ENCODE results near the gene AOPEP.

Gene AOPEP

DNA sequence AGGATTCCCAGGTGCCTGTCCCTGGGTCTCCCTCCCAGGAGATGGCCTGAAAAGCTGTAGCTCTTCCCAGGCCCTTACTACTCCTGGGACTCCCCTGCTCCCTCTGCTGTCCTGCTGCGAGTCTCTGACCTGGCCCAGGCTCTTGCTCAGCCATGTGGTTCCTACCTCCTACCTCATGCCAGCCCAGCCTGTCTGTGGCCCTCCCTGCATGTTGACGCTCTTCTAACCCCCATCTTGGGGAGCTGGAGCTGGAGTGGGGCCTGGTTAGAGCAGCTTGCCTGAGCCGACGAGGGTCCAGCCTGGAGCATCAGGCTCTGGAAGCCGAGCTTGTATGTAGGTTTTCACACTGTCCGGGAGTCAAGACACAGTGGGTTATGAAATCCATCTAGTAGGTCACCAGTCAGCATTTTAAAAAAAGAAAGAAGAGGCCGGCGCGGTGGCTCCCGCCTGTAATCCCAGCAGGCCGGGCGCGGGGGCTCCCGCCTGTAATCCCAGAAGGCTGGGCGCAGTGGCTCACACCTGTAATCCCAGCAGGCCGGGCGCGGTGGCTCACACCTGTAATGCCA is 346.6 kb downstream of the AOPEP start:
- Mint-ChIP-seq H3K9me3 (no peaks in the 10 kb centered on the region), H3K27me3 (no peaks in the 10 kb centered on the region), H3K4me3 (no peak overlapping the region), H3K4me1 (no peaks in the 10 kb centered on the region), H3K27ac (no peak overlapping the region), H3K36me3 (peaks cover 10% of the 10 kb centered on the region)
- ATAC-seq: no peak

DNA sequence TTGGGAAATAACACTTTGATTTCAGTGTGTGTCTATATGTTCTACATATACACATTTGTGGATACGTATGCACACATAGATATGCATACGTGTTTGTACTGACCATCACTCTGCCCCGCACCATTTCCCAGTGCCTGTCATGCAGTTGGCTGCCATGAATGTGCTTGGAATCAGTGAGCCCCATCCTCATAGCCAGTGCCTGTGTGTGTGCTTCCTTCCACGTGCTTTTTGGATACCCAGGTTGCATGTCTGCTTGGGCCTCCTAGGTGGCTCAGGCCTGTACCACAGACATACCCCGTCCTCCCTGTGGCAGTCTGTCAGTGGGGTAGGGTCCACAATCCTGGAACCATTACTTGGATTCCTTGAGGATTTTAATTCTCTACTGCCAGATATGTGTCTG is 347.4 kb downstream of the AOPEP start:
- no peaks in the 10 kb centered on the region for H3K27me3 Mint-ChIP-seq
- H3K27ac Mint-ChIP-seq: no peak overlapping the region
- H3K36me3 Mint-ChIP-seq: peaks cover 2% of the 10 kb centered on the region
- ATAC-seq: no peak
- no peak overlapping the region for H3K4me3 Mint-ChIP-seq
- no peaks in the 10 kb centered on the region for H3K9me3 Mint-ChIP-seq
- no peaks in the 10 kb centered on the region for H3K4me1 Mint-ChIP-seq

DNA sequence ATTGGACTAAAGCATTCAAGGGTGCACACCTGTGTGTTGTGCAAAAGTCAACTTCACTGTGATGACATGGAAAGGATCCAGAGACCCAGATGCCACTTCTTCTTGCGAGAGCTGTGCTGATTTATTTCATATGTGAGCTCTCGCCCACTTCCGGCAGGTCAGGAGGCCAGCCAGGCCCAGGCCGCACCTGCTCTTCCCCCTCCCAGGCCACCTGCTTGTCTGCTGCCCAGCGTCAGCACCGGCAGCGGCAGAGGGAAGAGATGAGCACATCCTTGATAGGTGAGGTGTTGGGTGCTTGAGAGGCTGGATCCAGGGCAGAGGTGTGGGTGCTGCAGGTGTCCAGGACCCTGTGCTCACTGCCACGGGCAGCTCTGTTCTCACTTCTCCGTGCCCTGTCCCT is 348.1 kb downstream of the AOPEP start:
- ATAC-seq: no peak
- no peaks in the 10 kb centered on the region for H3K36me3 Mint-ChIP-seq
- no peak overlapping the region for H3K27ac Mint-ChIP-seq
- H3K9me3 Mint-ChIP-seq: no peaks in the 10 kb centered on the region
- H3K4me1 Mint-ChIP-seq: no peaks in the 10 kb centered on the region
- no peaks in the 10 kb centered on the region for H3K27me3 Mint-ChIP-seq
- H3K4me3 Mint-ChIP-seq: no peak overlapping the region

DNA sequence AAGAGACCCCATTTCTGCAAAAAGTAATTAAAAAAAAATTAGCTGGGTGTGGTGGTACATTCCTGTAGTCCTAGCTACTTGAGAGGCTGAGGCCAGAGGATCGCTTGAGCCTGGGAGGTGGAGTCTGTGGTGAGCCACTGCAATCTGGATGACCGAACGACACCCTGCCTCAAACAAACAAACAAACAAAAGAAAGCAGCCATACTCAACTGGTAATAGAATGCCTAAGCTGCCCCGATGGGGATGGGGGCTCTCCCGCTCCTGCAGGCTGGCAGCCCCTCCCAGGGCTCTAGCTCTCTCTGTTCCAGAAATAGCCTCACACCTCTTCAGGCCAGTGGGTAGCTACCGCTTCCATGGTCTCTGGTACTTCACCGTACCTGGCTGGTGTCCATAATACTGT is 349.2 kb downstream of the AOPEP start:
- Mint-ChIP-seq H3K27me3 (no peaks in the 10 kb centered on the region), H3K9me3 (no peaks in the 10 kb centered on the region), H3K36me3 (no peaks in the 10 kb centered on the region), H3K27ac (no peak overlapping the region), H3K4me3 (no peak overlapping the region), H3K4me1 (no peaks in the 10 kb centered on the region)
- ATAC-seq: no peak

DNA sequence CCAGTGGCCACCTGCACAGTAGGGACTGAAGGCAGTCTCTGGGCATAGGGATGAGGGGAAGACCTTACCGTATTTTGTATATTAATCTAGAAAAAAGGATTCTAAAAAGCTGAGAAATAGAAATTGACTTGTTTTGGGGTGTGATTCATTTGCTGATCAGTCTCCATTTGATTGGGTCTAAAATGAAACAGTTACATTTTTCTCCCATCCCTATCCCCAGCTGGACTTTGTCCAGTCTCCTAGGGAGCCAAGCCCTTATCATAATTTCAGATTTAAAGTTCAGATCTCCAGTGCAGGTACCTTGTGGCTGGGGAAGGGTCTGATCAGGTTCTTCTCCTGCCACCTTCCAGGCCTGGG is 350.2 kb downstream of the AOPEP start:
- H3K4me3 Mint-ChIP-seq: no peak overlapping the region
- no peaks in the 10 kb centered on the region for H3K27me3 Mint-ChIP-seq
- H3K36me3 Mint-ChIP-seq: peaks cover 6% of the 10 kb centered on the region
- no peak for ATAC-seq
- no peaks in the 10 kb centered on the region for H3K9me3 Mint-ChIP-seq
- H3K4me1 Mint-ChIP-seq: no peaks in the 10 kb centered on the region
- H3K27ac Mint-ChIP-seq: no peak overlapping the region

DNA sequence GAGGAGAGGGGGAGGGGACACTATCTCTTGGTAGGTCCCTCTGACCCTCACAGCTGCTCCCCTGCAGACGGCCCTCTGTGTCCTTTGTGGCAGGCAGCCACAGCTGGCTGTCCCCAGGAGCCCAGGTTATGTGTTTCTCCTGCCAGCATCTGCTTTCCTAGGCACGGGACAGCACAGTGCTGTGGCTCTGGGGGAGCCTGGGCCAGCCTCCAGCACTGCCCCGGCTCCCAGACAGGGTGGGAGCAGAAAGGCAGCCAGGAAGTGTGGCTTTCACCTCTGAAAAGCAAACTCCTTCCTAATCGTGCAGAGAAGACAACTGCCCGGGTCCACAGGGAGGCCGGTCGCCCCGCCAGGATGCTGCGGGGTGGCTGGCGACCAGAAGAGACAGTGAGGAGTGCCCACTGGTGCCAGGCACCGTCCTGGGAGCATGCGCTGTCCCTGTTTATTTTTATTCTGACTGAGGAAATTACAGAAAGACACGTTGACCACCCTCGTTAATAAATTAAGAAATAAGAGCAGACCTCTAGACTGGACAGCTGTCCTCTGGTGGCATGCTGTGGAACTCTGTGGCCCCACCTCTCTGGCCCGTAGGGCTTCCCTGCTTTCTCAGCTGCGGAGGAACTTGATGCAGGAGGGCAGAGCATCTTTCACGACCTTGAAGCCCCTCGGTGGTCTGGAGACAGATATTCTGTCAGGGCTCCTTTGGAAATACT is 350.7 kb downstream of the AOPEP start:
- no peaks in the 10 kb centered on the region for H3K27me3 Mint-ChIP-seq
- no peak overlapping the region for H3K4me3 Mint-ChIP-seq
- peaks cover 9% of the 10 kb centered on the region for H3K36me3 Mint-ChIP-seq
- no peaks in the 10 kb centered on the region for H3K4me1 Mint-ChIP-seq
- no peak for ATAC-seq
- no peaks in the 10 kb centered on the region for H3K9me3 Mint-ChIP-seq
- no peak overlapping the region for H3K27ac Mint-ChIP-seq

DNA sequence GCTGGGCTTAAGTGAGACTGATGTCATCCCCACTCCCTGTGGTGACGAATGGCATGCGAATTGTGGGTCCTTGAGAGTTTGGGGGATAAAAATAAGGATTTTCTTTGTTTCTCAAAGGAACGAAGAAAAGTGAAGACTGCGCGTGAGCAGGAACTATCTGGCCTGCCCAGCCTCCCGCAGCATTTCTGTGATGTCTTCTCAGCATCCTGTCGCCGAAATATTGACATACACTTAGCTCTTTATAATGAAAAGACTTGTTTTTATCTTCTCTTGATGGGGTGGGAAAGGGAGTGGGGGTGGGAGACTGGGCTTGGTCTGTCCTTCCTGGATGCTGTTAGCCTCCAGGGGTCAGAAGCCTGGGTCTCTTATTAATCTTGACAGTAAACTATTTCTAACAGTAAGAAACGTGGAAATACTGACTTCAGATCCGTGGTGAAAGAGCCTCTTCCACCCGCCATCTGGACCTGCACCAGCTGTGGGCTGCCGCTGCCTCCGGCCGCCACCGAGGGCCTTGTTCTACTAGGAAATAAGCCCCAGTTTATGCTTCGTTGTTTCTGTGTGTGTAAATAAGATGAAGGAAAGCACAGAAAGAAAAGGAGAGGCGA is 351.4 kb downstream of the AOPEP start:
- Mint-ChIP-seq H3K27ac (no peak overlapping the region), H3K4me3 (no peak overlapping the region), H3K4me1 (no peaks in the 10 kb centered on the region), H3K36me3 (peaks cover 15% of the 10 kb centered on the region), H3K9me3 (no peaks in the 10 kb centered on the region), H3K27me3 (no peaks in the 10 kb centered on the region)
- ATAC-seq: no peak

DNA sequence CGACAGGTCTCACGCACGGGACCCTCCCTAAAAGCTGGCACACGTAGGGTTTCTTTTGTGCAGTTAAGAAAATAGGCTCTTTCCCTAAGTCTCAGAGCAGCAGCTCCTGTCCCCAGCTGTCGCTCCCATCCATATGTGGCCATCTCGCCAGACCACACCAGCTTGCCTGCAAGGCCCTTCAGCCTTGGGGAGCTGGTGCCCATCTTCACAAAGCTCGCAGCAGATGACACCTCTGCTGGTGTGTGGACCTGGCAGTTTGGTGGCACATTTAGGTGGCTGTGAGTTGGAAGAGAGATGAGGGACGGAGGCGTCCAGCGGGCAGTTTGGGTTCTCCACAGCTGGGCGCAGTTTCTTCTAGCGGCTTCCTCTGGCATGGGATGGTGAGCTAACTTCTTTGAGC is 352.0 kb downstream of the AOPEP start:
- ATAC-seq: no peak
- Mint-ChIP-seq H3K9me3 (no peaks in the 10 kb centered on the region), H3K4me1 (no peaks in the 10 kb centered on the region), H3K36me3 (peaks cover 21% of the 10 kb centered on the region), H3K4me3 (no peak overlapping the region), H3K27ac (no peak overlapping the region), H3K27me3 (no peaks in the 10 kb centered on the region)

DNA sequence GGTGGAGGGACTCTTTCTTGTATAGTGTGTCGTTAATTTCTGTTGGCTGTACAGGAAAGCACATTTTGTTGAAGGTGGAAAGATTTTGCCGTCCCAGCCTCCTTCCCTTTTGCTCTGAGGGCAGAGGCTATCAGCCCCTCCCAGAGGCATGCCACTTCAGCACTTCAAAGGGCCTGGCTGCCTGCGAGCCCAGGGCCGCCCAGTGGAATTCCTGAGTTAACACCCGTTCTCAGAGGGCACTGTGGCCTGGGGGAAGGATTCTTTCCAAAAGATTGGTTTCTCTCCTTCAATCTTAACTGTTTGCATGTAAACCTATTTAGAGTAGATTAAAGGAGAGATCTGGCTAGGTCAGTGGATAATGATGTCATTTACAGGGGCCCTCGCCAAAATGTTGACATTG is 352.4 kb downstream of the AOPEP start:
- no peaks in the 10 kb centered on the region for H3K4me1 Mint-ChIP-seq
- no peak overlapping the region for H3K27ac Mint-ChIP-seq

DNA sequence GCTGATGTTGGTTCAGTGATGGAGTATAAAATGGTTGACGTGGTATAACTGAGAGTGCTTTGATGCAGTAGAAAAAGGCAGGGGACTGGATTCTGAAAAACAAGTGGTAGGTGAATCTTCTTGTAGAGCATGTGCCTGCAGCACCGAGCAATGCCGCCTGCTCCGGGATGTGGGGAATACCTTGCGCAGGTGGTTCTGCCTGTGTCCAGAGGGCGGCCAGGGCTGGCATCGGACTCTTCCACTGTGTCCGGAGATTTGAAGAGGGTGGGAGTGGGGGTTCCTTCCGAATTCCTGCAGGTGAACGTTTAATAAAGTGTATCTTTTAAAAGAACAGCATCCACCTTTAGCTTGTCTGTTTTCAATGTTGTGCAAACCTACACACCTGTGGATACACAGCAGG is 353.0 kb downstream of the AOPEP start:
- no peak for ATAC-seq
- Mint-ChIP-seq H3K27me3 (no peaks in the 10 kb centered on the region), H3K36me3 (peaks cover 21% of the 10 kb centered on the region), H3K4me1 (no peaks in the 10 kb centered on the region), H3K4me3 (no peak overlapping the region), H3K9me3 (no peaks in the 10 kb centered on the region), H3K27ac (no peak overlapping the region)

More for the DNA sequence above, 352.4 kb downstream of the AOPEP start:
- Mint-ChIP-seq H3K9me3 (no peaks in the 10 kb centered on the region), H3K36me3 (peaks cover 21% of the 10 kb centered on the region), H3K4me3 (no peak overlapping the region), H3K27me3 (no peaks in the 10 kb centered on the region)
- ATAC-seq: no peak

DNA sequence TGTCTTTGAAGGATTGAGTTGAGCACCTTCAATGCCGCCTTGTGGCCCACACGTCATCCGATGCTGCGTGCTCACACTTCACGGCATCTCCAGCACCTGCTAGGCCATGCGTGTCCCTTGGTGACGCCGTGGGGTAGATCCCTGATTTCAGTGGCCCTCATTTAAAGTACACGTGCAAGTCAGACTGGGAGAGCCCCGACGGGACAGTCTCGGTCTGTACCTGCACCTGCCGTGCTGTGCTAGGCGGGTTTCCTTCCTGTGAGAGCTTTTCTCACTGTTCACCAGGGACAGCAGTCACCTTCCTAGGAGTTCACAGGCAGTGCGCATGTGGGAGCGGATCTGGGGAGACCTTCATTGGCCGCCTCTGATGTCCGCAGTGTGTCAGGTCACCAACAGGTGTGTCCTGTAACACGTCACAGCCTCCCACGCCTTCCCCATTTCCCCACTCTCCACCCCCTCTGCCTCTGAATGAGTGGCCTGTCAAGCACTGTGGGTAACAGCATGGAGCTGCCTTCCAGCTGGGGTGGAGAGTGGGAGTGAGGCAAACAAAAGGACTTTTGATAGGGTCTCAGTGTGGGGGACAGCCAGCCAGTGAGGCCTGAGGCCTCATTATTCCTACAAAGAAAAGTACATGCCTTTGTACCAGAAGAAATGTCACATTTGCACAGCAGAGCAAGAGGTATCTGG is 354.6 kb downstream of the AOPEP start:
- no peak for ATAC-seq
- Mint-ChIP-seq H3K4me3 (no peak overlapping the region), H3K9me3 (no peaks in the 10 kb centered on the region), H3K27ac (no peak overlapping the region), H3K36me3 (peaks cover 31% of the 10 kb centered on the region), H3K4me1 (no peaks in the 10 kb centered on the region), H3K27me3 (no peaks in the 10 kb centered on the region)

DNA sequence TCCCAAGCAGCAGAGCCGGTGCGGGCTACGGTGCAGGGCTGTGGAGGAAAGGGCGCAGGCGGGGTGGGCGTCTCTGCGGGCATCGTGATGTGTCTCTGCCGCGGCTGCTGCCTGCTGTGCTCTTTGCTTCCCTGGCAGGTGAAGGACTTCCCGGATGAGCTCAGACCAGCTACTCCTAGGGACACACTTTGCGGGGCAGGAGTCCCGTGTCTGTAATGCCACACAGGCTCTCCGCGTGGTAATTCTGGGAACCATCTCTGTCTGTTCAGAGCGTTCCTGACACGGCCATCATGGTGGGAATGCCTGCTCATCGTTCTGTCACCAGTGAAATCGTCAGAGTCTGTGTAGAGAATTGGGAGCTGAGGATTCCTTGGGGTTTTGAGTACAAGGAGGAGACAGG is 355.5 kb downstream of the AOPEP start:
- no peak overlapping the region for H3K27ac Mint-ChIP-seq
- no peaks in the 10 kb centered on the region for H3K27me3 Mint-ChIP-seq
- H3K9me3 Mint-ChIP-seq: no peaks in the 10 kb centered on the region
- H3K36me3 Mint-ChIP-seq: peaks cover 37% of the 10 kb centered on the region
- H3K4me1 Mint-ChIP-seq: no peaks in the 10 kb centered on the region
- no peak overlapping the region for H3K4me3 Mint-ChIP-seq
- ATAC-seq: no peak

DNA sequence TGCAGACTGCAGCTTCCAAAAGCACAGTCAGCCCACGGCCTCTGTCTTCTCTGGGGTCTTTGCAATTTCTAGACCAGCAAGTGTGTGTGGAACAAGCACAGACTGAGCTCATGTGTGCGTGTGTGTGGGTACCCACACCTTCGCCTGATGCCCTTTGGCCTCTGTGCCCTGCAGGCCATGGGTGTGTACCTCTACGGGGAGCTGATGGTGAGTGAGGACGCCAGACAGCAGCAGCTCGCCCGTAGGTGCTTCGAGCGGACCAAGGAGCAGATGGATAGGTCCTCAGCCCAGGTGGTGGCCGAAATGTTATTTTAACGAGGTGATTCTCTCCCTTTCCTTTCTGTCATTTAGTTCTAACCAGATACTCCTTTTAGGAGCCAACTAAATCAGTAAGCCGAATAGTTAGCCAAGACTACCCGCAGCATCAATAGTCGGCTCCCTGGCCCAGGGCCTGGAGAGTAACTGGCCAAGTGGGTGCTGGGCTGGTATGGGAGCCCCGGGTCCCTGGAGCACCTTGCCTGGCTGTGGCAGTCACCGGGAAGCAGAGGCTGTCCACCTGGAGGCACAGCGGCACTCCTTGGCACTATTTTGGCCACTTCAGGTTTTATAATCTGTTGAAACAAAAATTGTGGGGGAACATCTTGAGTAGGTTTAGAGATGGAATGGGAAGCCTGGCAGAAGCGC is 356.0 kb downstream of the AOPEP start:
- Mint-ChIP-seq H3K4me3 (no peak overlapping the region), H3K36me3 (peaks cover 37% of the 10 kb centered on the region), H3K27ac (no peak overlapping the region), H3K9me3 (no peaks in the 10 kb centered on the region), H3K27me3 (no peaks in the 10 kb centered on the region), H3K4me1 (no peaks in the 10 kb centered on the region)
- no peak for ATAC-seq

DNA sequence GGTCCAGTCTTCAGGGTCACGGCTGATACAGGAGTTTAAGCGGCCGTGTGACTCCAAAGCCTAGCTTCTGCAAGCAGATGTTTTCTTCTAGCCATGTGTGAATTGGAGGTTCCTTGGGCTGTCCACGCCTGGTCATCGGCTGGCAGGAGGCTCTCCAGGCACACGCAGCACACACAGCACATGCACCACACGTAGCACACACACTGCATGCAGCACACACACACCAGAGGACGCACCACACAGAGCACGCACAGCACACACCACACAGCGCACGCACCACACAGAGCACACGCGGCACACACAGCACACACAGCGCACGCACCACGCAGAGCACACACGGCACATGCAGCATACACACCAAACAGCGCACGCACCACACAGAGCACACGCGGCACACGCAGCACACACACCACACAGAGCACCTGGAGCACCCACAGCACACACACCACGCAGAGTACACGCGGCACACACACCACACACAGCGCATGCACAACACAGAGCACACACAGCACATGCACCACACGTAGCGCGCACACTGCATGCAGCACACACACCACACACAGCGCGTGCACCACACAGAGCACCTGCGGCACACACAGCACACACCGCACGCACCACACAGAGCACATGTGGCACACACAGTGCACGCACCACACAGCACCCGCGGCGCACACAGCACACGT is 356.7 kb downstream of the AOPEP start:
- Mint-ChIP-seq H3K27me3 (no peaks in the 10 kb centered on the region), H3K9me3 (no peaks in the 10 kb centered on the region), H3K36me3 (peaks cover 42% of the 10 kb centered on the region), H3K27ac (no peak overlapping the region), H3K4me1 (no peaks in the 10 kb centered on the region), H3K4me3 (no peak overlapping the region)
- ATAC-seq: no peak
